ENCODE results near the gene MRPL42. TPM values are rescaled to one million over a fixed set of nuclear protein-coding genes. Genes with fewer than 3 reads are reported as not detected.
A peak's percentile ranks its signal among the peaks of the same experiment; 100 is the strongest.
"Not testable (repeated sequence)": the region's sequence is repeated elsewhere in the genome, so short reads cannot be mapped to it uniquely, and the experiment has no call there.

MRPL42 gene
- total and polyA plus RNA-seq, 5 donors from 2014 or later, result 43.2 to 121 (median 96.4) TPM

DNA sequence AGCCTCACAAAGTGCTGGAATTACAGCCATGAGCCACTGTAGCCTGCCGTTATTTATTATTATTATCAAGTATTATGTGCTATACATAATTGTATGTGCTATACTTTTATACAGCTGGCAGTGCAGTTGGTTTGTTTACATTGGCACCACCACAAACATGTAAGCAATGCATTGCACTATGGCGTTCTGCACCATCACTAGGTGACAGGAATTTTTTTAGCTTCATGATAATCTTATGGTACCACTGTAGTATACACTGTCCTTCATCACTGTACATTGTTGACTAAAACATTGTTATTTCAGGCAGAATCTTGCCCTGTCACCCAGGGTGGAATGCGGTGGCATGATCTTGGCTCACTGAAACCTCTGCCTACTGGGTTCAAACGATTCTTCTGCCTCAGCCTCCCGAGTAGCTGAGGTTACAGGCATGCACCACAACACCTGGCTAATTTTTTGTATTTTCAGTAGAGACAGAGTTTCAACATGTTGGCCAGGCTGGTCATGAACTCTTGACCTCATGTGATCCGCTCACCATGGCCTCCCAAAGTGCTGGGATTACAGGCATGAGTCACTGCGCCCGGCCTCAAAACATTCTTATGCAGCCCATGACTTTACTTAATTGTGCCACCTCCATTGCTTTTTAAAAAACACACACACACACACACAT, 17.1 kb downstream of the MRPL42 start:
- Mint-ChIP-seq H3K4me1 (peaks cover 0 to 12% (median 9%) of the 10 kb centered on the region in 4 donors), H3K27ac (no peak overlapping the region), H3K36me3 (peaks cover 19% of the 10 kb centered on the region), H3K9me3 (no peaks in the 10 kb centered on the region), H3K4me3 (no peak overlapping the region), H3K27me3 (no peaks in the 10 kb centered on the region)
- DNase-seq (no peak), ATAC-seq (ENCODE audit: low read depth in 2 of 2) (no peak)
- no peak overlapping the region for H3K4me3 ChIP-seq (ENCODE audit: low read depth, low read length)
- H3K27me3 ChIP-seq (ENCODE audit: control insufficient read depth, insufficient read depth, low read length), result no peaks in the 10 kb centered on the region
- no peaks in the 10 kb centered on the region for H3K9me3 ChIP-seq (ENCODE audit: control insufficient read depth in 2 of 2, low read length in 2 of 2)
- no peak overlapping the region for H3K27ac ChIP-seq (ENCODE audit: insufficient read depth, low read length, poor library complexity, severe bottlenecking)
- peaks cover 78% of the 10 kb centered on the region for H3K36me3 ChIP-seq (ENCODE audit: control insufficient read depth, insufficient read depth, low read length)
- no peaks in the 10 kb centered on the region for H3K4me1 ChIP-seq (ENCODE audit: control insufficient read depth, insufficient read depth, low read length, poor library complexity, severe bottlenecking)

DNA sequence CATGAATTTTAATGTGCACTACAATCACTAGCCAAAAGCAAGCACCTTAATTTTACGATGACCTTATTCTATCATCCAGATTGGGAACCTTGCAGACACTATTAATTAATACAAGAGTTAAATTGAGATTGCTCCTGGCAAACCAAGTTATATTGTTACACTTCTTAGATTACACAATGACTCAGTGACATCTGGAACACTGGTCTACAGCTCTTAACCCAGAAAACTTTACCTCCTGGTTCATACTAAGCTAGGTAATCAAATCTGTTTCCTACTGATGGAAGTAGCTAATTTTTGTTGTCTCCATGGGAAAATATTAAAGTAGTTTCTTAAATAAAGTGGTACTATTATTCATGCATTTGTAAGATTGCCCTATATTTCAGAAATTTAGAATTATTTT, 25.5 kb downstream of the MRPL42 start:
- H3K4me3 ChIP-seq (ENCODE audit: low read depth, low read length); H3K9me3 Mint-ChIP-seq; ATAC-seq (ENCODE audit: low read depth in 2 of 2); H3K27me3 ChIP-seq (ENCODE audit: control insufficient read depth, insufficient read depth, low read length); H3K9me3 ChIP-seq (ENCODE audit: control insufficient read depth in 2 of 2, low read length in 2 of 2); H3K4me1 ChIP-seq (ENCODE audit: control insufficient read depth, insufficient read depth, low read length, poor library complexity, severe bottlenecking); DNase-seq; H3K27me3 Mint-ChIP-seq; H3K4me3 Mint-ChIP-seq; H3K27ac ChIP-seq (ENCODE audit: insufficient read depth, low read length, poor library complexity, severe bottlenecking); H3K27ac Mint-ChIP-seq: not testable (repeated sequence)
- H3K36me3 ChIP-seq (ENCODE audit: control insufficient read depth, insufficient read depth, low read length), result peaks cover 57% of the 10 kb centered on the region
- Mint-ChIP-seq H3K36me3 (peaks cover 34% of the 10 kb centered on the region), H3K4me1 (peaks cover 10 to 15% (median 13%) of the 10 kb centered on the region in 4 donors)

DNA sequence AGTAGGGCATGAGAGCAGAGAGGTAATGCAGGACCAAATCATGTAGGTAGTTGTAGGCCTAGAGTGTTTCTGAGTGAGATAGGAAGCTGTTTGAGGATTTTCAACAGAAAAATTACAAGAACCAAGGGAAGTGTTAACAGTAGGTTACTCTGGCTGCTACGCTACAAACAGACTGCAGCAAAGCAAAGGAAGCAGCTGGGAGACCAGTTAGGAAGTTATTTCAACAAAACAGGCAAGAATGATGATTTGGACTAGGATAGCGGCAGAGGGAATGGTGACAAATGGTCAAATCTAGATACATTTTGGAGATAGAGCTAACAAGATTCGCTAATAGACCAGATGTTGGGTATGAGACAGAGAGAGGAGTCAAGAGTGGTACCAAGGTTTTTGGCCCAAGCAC, 26.8 kb downstream of the MRPL42 start:
- Mint-ChIP-seq H3K9me3 (no peaks in the 10 kb centered on the region), H3K4me3 (no peak overlapping the region), H3K36me3 (peaks cover 34% of the 10 kb centered on the region), H3K27me3 (no peaks in the 10 kb centered on the region), H3K4me1 (peaks cover 9 to 15% (median 11%) of the 10 kb centered on the region in 4 donors), H3K27ac (no peak overlapping the region)
- no peaks in the 10 kb centered on the region for H3K4me1 ChIP-seq (ENCODE audit: control insufficient read depth, insufficient read depth, low read length, poor library complexity, severe bottlenecking)
- DNase-seq, result no peak
- no peaks in the 10 kb centered on the region for H3K27me3 ChIP-seq (ENCODE audit: control insufficient read depth, insufficient read depth, low read length)
- H3K27ac ChIP-seq (ENCODE audit: insufficient read depth, low read length, poor library complexity, severe bottlenecking), result no peak overlapping the region
- no peak for ATAC-seq (ENCODE audit: low read depth in 2 of 2)
- H3K9me3 ChIP-seq (ENCODE audit: control insufficient read depth in 2 of 2, low read length in 2 of 2), result no peaks in the 10 kb centered on the region
- H3K36me3 ChIP-seq (ENCODE audit: control insufficient read depth, insufficient read depth, low read length), result peaks cover 46% of the 10 kb centered on the region
- H3K4me3 ChIP-seq (ENCODE audit: low read depth, low read length), result no peak overlapping the region

DNA sequence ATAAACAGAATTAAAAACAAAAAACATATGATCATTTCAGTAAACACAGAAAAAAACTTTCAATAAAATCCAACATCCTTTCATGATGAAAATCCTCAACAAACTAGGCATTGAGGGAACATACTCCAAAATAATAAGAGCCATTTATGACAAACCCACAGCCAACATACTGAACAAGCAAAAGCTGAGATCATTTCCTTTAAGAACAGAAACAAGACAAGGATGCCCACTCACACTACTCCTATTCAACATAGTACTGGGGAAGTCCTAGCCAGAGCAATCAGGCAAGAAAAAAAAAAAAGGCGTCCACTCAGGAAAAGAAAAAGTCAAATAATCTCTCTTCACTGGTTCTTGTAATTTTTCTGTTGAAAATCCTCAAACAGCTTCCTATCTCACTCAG, 30.1 kb downstream of the MRPL42 start:
- no peak overlapping the region for H3K4me3 Mint-ChIP-seq
- DNase-seq, result no peak
- peaks cover 19% of the 10 kb centered on the region for H3K36me3 Mint-ChIP-seq
- peak overlapping the region in 2 of 3 donors; percentile 9 to 15 for H3K27ac Mint-ChIP-seq
- Histone ChIP-seq H3K27me3 (ENCODE audit: control insufficient read depth, insufficient read depth, low read length) (no peaks in the 10 kb centered on the region), H3K9me3 (ENCODE audit: control insufficient read depth in 2 of 2, low read length in 2 of 2) (no peaks in the 10 kb centered on the region), H3K4me3 (ENCODE audit: low read depth, low read length) (no peak overlapping the region), H3K36me3 (ENCODE audit: control insufficient read depth, insufficient read depth, low read length) (peaks cover 25% of the 10 kb centered on the region), H3K4me1 (ENCODE audit: control insufficient read depth, insufficient read depth, low read length, poor library complexity, severe bottlenecking) (no peaks in the 10 kb centered on the region), H3K27ac (ENCODE audit: insufficient read depth, low read length, poor library complexity, severe bottlenecking) (no peak overlapping the region)
- H3K9me3 Mint-ChIP-seq, result no peaks in the 10 kb centered on the region
- H3K27me3 Mint-ChIP-seq, result no peaks in the 10 kb centered on the region
- ATAC-seq (ENCODE audit: low read depth in 2 of 2), result no peak
- H3K4me1 Mint-ChIP-seq, result peaks cover 0 to 10% (median 8%) of the 10 kb centered on the region in 4 donors

DNA sequence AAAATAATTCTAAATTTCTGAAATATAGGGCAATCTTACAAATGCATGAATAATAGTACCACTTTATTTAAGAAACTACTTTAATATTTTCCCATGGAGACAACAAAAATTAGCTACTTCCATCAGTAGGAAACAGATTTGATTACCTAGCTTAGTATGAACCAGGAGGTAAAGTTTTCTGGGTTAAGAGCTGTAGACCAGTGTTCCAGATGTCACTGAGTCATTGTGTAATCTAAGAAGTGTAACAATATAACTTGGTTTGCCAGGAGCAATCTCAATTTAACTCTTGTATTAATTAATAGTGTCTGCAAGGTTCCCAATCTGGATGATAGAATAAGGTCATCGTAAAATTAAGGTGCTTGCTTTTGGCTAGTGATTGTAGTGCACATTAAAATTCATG, 31.5 kb downstream of the MRPL42 start:
- not testable (repeated sequence) for H3K9me3 Mint-ChIP-seq

DNA sequence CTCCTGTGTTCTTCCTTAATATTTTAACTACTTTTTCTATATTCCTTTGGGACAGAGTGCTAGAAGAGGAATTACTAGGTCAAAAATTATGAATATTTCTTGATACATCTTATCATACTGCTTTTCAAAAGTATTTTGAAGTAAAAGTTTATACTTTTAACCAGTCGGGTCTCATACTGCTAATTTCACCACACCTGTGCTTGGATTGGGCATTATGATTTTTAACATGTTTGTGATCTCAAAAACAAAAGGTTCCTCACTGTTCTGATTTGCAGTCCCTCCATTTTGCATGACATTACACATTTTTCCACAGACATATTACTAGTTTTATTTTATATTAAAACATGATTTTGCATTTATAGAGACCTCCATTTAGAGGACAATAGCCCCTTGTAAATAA, 32.9 kb downstream of the MRPL42 start:
- peak overlapping the region in 1 of 3 donors; percentile 52 for H3K27ac Mint-ChIP-seq
- H3K36me3 ChIP-seq (ENCODE audit: control insufficient read depth, insufficient read depth, low read length), result peaks cover 17% of the 10 kb centered on the region
- H3K4me1 Mint-ChIP-seq, result peaks cover 10 to 14% (median 12%) of the 10 kb centered on the region in 4 donors
- ATAC-seq (ENCODE audit: low read depth in 2 of 2), result no peak
- no peaks in the 10 kb centered on the region for H3K27me3 Mint-ChIP-seq
- peaks cover 13% of the 10 kb centered on the region for H3K36me3 Mint-ChIP-seq
- H3K9me3 ChIP-seq (ENCODE audit: control insufficient read depth in 2 of 2, low read length in 2 of 2), result no peaks in the 10 kb centered on the region
- no peak overlapping the region for H3K4me3 ChIP-seq (ENCODE audit: low read depth, low read length)
- no peaks in the 10 kb centered on the region for H3K27me3 ChIP-seq (ENCODE audit: control insufficient read depth, insufficient read depth, low read length)
- H3K27ac ChIP-seq (ENCODE audit: insufficient read depth, low read length, poor library complexity, severe bottlenecking), result no peak overlapping the region
- H3K9me3 Mint-ChIP-seq, result no peaks in the 10 kb centered on the region
- H3K4me3 Mint-ChIP-seq, result no peak overlapping the region
- DNase-seq, result no peak
- no peaks in the 10 kb centered on the region for H3K4me1 ChIP-seq (ENCODE audit: control insufficient read depth, insufficient read depth, low read length, poor library complexity, severe bottlenecking)

More for the DNA sequence above, 31.5 kb downstream of the MRPL42 start:
- peaks cover 23% of the 10 kb centered on the region for H3K36me3 Mint-ChIP-seq
- not testable (repeated sequence) for H3K9me3 ChIP-seq (ENCODE audit: control insufficient read depth in 2 of 2, low read length in 2 of 2); H3K27me3 ChIP-seq (ENCODE audit: control insufficient read depth, insufficient read depth, low read length); H3K27me3 Mint-ChIP-seq; H3K27ac Mint-ChIP-seq; H3K4me3 Mint-ChIP-seq; H3K4me3 ChIP-seq (ENCODE audit: low read depth, low read length); DNase-seq; H3K4me1 ChIP-seq (ENCODE audit: control insufficient read depth, insufficient read depth, low read length, poor library complexity, severe bottlenecking); ATAC-seq (ENCODE audit: low read depth in 2 of 2); H3K27ac ChIP-seq (ENCODE audit: insufficient read depth, low read length, poor library complexity, severe bottlenecking)
- peaks cover 24% of the 10 kb centered on the region for H3K36me3 ChIP-seq (ENCODE audit: control insufficient read depth, insufficient read depth, low read length)
- H3K4me1 Mint-ChIP-seq, result peaks cover 6 to 14% (median 13%) of the 10 kb centered on the region in 4 donors

DNA sequence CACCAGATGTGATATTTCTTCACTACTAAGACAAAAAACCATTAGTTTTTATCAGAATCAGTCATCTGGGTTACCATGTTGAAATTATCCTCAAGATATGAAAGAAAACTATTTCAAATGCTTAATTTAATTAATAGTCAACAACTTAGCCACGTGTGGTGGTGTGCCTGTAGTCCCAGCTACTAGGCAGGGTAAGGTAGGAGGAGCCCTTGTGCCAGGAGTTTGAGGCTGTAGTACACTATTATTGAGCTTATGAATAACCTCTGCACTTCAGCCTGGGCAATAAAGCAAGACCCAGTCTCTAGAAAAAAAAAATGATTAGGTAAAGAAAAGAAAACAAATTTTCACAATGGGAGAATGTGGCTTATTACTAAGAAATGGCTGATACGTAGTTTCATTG, 33.4 kb downstream of the MRPL42 start:
- Histone ChIP-seq H3K27me3 (ENCODE audit: control insufficient read depth, insufficient read depth, low read length) (no peaks in the 10 kb centered on the region), H3K4me3 (ENCODE audit: low read depth, low read length) (no peak overlapping the region), H3K27ac (ENCODE audit: insufficient read depth, low read length, poor library complexity, severe bottlenecking) (no peak overlapping the region), H3K36me3 (ENCODE audit: control insufficient read depth, insufficient read depth, low read length) (peaks cover 13% of the 10 kb centered on the region), H3K9me3 (ENCODE audit: control insufficient read depth in 2 of 2, low read length in 2 of 2) (no peaks in the 10 kb centered on the region), H3K4me1 (ENCODE audit: control insufficient read depth, insufficient read depth, low read length, poor library complexity, severe bottlenecking) (no peaks in the 10 kb centered on the region)
- DNase-seq, result no peak
- Mint-ChIP-seq H3K4me1 (peaks cover 10 to 14% (median 13%) of the 10 kb centered on the region in 4 donors), H3K4me3 (no peak overlapping the region), H3K27ac (no peak overlapping the region), H3K27me3 (no peaks in the 10 kb centered on the region), H3K36me3 (peaks cover 18% of the 10 kb centered on the region), H3K9me3 (no peaks in the 10 kb centered on the region)
- no peak for ATAC-seq (ENCODE audit: low read depth in 2 of 2)

Data from CD4-positive, CD25-positive, alpha-beta regulatory T cell (primary cell).